Activated naive CD8-positive, alpha-beta T cell treated with anti-CD3 and anti-CD28 coated beads, Interleukin-2, amount 10 ng/mL, durations not matched to agents 7 days and 5 days (primary cell): ENCODE results near the gene TMA7B. TPM values are rescaled to one million over a fixed set of nuclear protein-coding genes. Genes with fewer than 3 reads are reported as not detected.

Experiments
- ATAC-seq: fragments of 150-1000 bp; cut with Tn5 transposase; one replicate; pipeline ENCODE4 v1.10.0; 2021; ENCODE audit warnings: low read depth, moderate library complexity
- POLR2A ChIA-PET: fragments of 350-600 bp; sonication (Branson Sonifier 250); formaldehyde crosslinking; loops from one replicate; lab custom pipeline; 2021; ENCODE audit warnings: antibody characterized with exemption; lab: Charles Lee
- DNase-seq: peaks from one replicate; pipeline ENCODE4 v3.0.0; 2021
- H3K27ac Mint-ChIP-seq: one replicate; pipeline ENCODE4 v1.8.0; 2022; ENCODE audit warnings: mild to moderate bottlenecking, mixed read lengths
- H3K27me3 Mint-ChIP-seq: one replicate; pipeline ENCODE4 v1.8.0; 2022; ENCODE audit warnings: mild to moderate bottlenecking, moderate library complexity, mixed read lengths
- H3K36me3 Mint-ChIP-seq: one replicate; pipeline ENCODE4 v1.8.0; 2021; ENCODE audit warnings: mild to moderate bottlenecking, mixed read lengths
- H3K4me1 Mint-ChIP-seq: one replicate; pipeline ENCODE4 v1.8.0; 2021; ENCODE audit warnings: mixed read lengths
- H3K4me3 Mint-ChIP-seq: one replicate; pipeline ENCODE4 v1.8.0; 2022; ENCODE audit warnings: mild to moderate bottlenecking, moderate library complexity, mixed read lengths
- H3K9me3 Mint-ChIP-seq: one replicate; pipeline ENCODE4 v1.8.0; 2021; ENCODE audit warnings: mixed read lengths
- total RNA-seq, 2 experiments: library from RNA; stranded (reverse); gene quantifications; one replicate each; pipeline ENCODE4 v1.2.3, GENCODE V29; 2021

The TMA7B gene
- total RNA-seq, 2 experiments from 2014 or later = 8.5 to 9.1 TPM

GRCh38 chr22:39994566-39995392 is 34.6 kb downstream of the TMA7B start, which contains the start of gene FAM83F:
Gene FAM83F (plus strand): TSS chr22:39994954. CDS start chr22:39995043, 89 bp downstream.
- H3K9me3 Mint-ChIP-seq = no peaks in the 10 kb centered on the region
- H3K36me3 Mint-ChIP-seq = no peaks in the 10 kb centered on the region
- POLR2A ChIA-PET = interaction anchor here (1.3 kb wide), 1 partner anchor 49 kb away, joined by 3 read pairs; no protein-coding TSS in a partner anchor
- peak within 1 kb of the TSS; percentile 45 for H3K4me3 Mint-ChIP-seq
- peaks cover 47% of the 10 kb centered on the region for H3K27me3 Mint-ChIP-seq
- ATAC-seq (peak; percentile 80), DNase-seq (peak; percentile 76)
- H3K27ac Mint-ChIP-seq = no peak within 1 kb of the TSS
- H3K4me1 Mint-ChIP-seq = peaks cover 5% of the 10 kb centered on the region

- Mint-ChIP-seq H3K36me3 (no peaks in the 10 kb centered on the region), H3K27ac (no peak overlapping the region), H3K27me3 (peaks cover 49% of the 10 kb centered on the region), H3K9me3 (no peaks in the 10 kb centered on the region), H3K4me1 (peaks cover 5% of the 10 kb centered on the region), H3K4me3 (no peak overlapping the region)
- ATAC-seq (no peak), DNase-seq (no peak)
- POLR2A ChIA-PET = no interaction called here
These were observed 35.4 kb downstream of the TMA7B start for GRCh38 chr22:39995393-39996252.

- Mint-ChIP-seq H3K9me3 (no peaks in the 10 kb centered on the region), H3K36me3 (no peaks in the 10 kb centered on the region), H3K27me3 (peaks cover 45% of the 10 kb centered on the region), H3K4me3 (no peak overlapping the region), H3K27ac (no peak overlapping the region), H3K4me1 (peaks cover 5% of the 10 kb centered on the region)
- POLR2A ChIA-PET = no interaction called here
- ATAC-seq = no peak
- DNase-seq = no peak
These were observed 36.5 kb downstream of the TMA7B start for GRCh38 chr22:39996732-39997131.

GRCh38 chr22:39997421-39997820 is 37.2 kb downstream of the TMA7B start:
- ATAC-seq (no peak), DNase-seq (no peak)
- no peak overlapping the region for H3K27ac Mint-ChIP-seq
- peaks cover 5% of the 10 kb centered on the region for H3K4me1 Mint-ChIP-seq
- POLR2A ChIA-PET = no interaction called here
- H3K36me3 Mint-ChIP-seq = no peaks in the 10 kb centered on the region
- no peak overlapping the region for H3K4me3 Mint-ChIP-seq
- no peaks in the 10 kb centered on the region for H3K9me3 Mint-ChIP-seq
- peaks cover 46% of the 10 kb centered on the region for H3K27me3 Mint-ChIP-seq

- ATAC-seq (no peak), DNase-seq (no peak)
- Mint-ChIP-seq H3K27ac (no peak overlapping the region), H3K4me1 (peaks cover 5% of the 10 kb centered on the region), H3K4me3 (no peak overlapping the region), H3K27me3 (peaks cover 40% of the 10 kb centered on the region), H3K36me3 (no peaks in the 10 kb centered on the region), H3K9me3 (no peaks in the 10 kb centered on the region)
- POLR2A ChIA-PET = no interaction called here
These were observed 37.9 kb downstream of the TMA7B start for GRCh38 chr22:39997939-39998726.

- Mint-ChIP-seq H3K4me1 (no peaks in the 10 kb centered on the region), H3K4me3 (no peak overlapping the region), H3K36me3 (no peaks in the 10 kb centered on the region), H3K9me3 (no peaks in the 10 kb centered on the region), H3K27me3 (peaks cover 30% of the 10 kb centered on the region), H3K27ac (no peak overlapping the region)
- DNase-seq (no peak), ATAC-seq (no peak)
- POLR2A ChIA-PET = interaction anchor here (0.5 kb wide), 1 partner anchor 38 kb away, joined by 3 read pairs; no protein-coding TSS in a partner anchor
These were observed 39.1 kb downstream of the TMA7B start for GRCh38 chr22:39999144-39999757.

GRCh38 chr22:40000171-40000570 is 40.0 kb downstream of the TMA7B start:
- H3K27me3 Mint-ChIP-seq = peaks cover 32% of the 10 kb centered on the region
- no peak for DNase-seq
- no peaks in the 10 kb centered on the region for H3K36me3 Mint-ChIP-seq
- H3K9me3 Mint-ChIP-seq = no peaks in the 10 kb centered on the region
- H3K27ac Mint-ChIP-seq = no peak overlapping the region
- no peak overlapping the region for H3K4me3 Mint-ChIP-seq
- ATAC-seq = no peak
- H3K4me1 Mint-ChIP-seq = no peaks in the 10 kb centered on the region
- POLR2A ChIA-PET = interaction anchor here (1.2 kb wide), 1 partner anchor 10 kb away, joined by 4 read pairs; no protein-coding TSS in a partner anchor

GRCh38 chr22:40001106-40001505 is 40.9 kb downstream of the TMA7B start:
- ATAC-seq = no peak
- Mint-ChIP-seq H3K27ac (no peak overlapping the region), H3K4me1 (no peaks in the 10 kb centered on the region), H3K4me3 (no peak overlapping the region), H3K9me3 (no peaks in the 10 kb centered on the region), H3K27me3 (peaks cover 27% of the 10 kb centered on the region), H3K36me3 (no peaks in the 10 kb centered on the region)
- POLR2A ChIA-PET = interaction anchor here (0.7 to 1.2 kb wide), 2 partner anchors 9 to 474 kb away, joined by 3 to 4 read pairs; no protein-coding TSS in a partner anchor
- no peak for DNase-seq

- DNase-seq (no peak), ATAC-seq (no peak)
- no peak overlapping the region for H3K4me3 Mint-ChIP-seq
- H3K27me3 Mint-ChIP-seq = peaks cover 20% of the 10 kb centered on the region
- H3K4me1 Mint-ChIP-seq = no peaks in the 10 kb centered on the region
- no peak overlapping the region for H3K27ac Mint-ChIP-seq
- H3K36me3 Mint-ChIP-seq = no peaks in the 10 kb centered on the region
- no peaks in the 10 kb centered on the region for H3K9me3 Mint-ChIP-seq
- POLR2A ChIA-PET = interaction anchor here (0.7 kb wide), 1 partner anchor 475 kb away, joined by 3 read pairs; no protein-coding TSS in a partner anchor
These were observed 41.8 kb downstream of the TMA7B start for GRCh38 chr22:40001800-40002577.

- ATAC-seq = no peak
- no peaks in the 10 kb centered on the region for H3K9me3 Mint-ChIP-seq
- peaks cover 3% of the 10 kb centered on the region for H3K4me1 Mint-ChIP-seq
- POLR2A ChIA-PET = no interaction called here
- no peak overlapping the region for H3K27ac Mint-ChIP-seq
- no peak overlapping the region for H3K4me3 Mint-ChIP-seq
- DNase-seq = no peak
- H3K27me3 Mint-ChIP-seq = peaks cover 22% of the 10 kb centered on the region
- no peaks in the 10 kb centered on the region for H3K36me3 Mint-ChIP-seq
These were observed 42.9 kb downstream of the TMA7B start for GRCh38 chr22:40002935-40003715.

- ATAC-seq (no peak), DNase-seq (no peak)
- Mint-ChIP-seq H3K9me3 (no peaks in the 10 kb centered on the region), H3K27me3 (peaks cover 25% of the 10 kb centered on the region), H3K4me1 (peaks cover 9% of the 10 kb centered on the region), H3K4me3 (no peak overlapping the region), H3K27ac (no peak overlapping the region), H3K36me3 (no peaks in the 10 kb centered on the region)
- POLR2A ChIA-PET = no interaction called here
These were observed 44.6 kb downstream of the TMA7B start for GRCh38 chr22:40004836-40005235.
